H1 (cell line): Measurements from ENCODE around the gene PNRC2. TPM values are rescaled to one million over a fixed set of nuclear protein-coding genes. Genes with fewer than 3 reads are reported as not detected.

Source experiments
- CTCF ChIA-PET: fragments of 300-600 bp; sonication (Branson Sonifier 250); formaldehyde crosslinking; loops from one replicate; lab custom pipeline; 2021; ENCODE audit not compliant: partially characterized antibody; lab: Charles Lee
- POLR2A ChIA-PET: fragments of 300-600 bp; sonication (Branson Sonifier 250); formaldehyde crosslinking; loops from one replicate; lab custom pipeline; 2021; ENCODE audit warnings: inconsistent platforms; ENCODE audit not compliant: partially characterized antibody; lab: Charles Lee
- DNase-seq, 2 experiments: peaks; one replicate each; pipeline versions ENCODE4 v3.0.0 to v3.0.0-alpha.2; 2010 to 2022; ENCODE audit warnings: low spot score in 2 of 2, low read depth in 1 of 2, mixed read lengths in 1 of 2
- FAIRE-seq: peaks from 2 replicates; lab custom pipeline; 2011; peaks lifted over from hg19 to GRCh38; lab: Jason Lieb, UNC
- H2AFZ ChIP-seq: 2 replicates; pipeline ENCODE4 v1.8.1; 2012; ENCODE audit warnings: low read length, inconsistent platforms
- H2AK5ac ChIP-seq: 2 replicates; pipeline ENCODE4 v1.6.1; 2013; ENCODE audit warnings: low read depth, low read length
- H2BK120ac ChIP-seq: replicated peaks from 2 replicates; pipeline ENCODE3; 2013; ENCODE audit warnings: low read depth, low read length, inconsistent platforms
- H2BK12ac ChIP-seq: 2 replicates; pipeline ENCODE4 v1.6.1; 2013; ENCODE audit warnings: low read depth, low read length
- H2BK15ac ChIP-seq: 2 replicates; pipeline ENCODE4 v1.6.1; 2013; ENCODE audit warnings: low read length
- H2BK20ac ChIP-seq: 2 replicates; pipeline ENCODE4 v1.6.1; 2013; ENCODE audit warnings: low read length
- H2BK5ac ChIP-seq: 2 replicates; pipeline ENCODE4 v1.6.1; 2013; ENCODE audit warnings: low read depth, low read length
- H3K14ac ChIP-seq: 2 replicates; pipeline ENCODE4 v1.6.1; 2013; ENCODE audit warnings: inconsistent platforms; ENCODE audit not compliant: insufficient read length
- H3K18ac ChIP-seq: 2 replicates; pipeline ENCODE4 v1.6.1; 2013; ENCODE audit warnings: low read length; ENCODE audit errors: extremely low read depth
- H3K23ac ChIP-seq: 2 replicates; pipeline ENCODE4 v1.6.1; 2013; ENCODE audit warnings: inconsistent platforms; ENCODE audit not compliant: insufficient read length
- H3K23me2 ChIP-seq: 2 replicates; pipeline ENCODE4 v1.6.1; 2013; ENCODE audit warnings: low read depth, low read length
- H3K27ac ChIP-seq: 2 replicates; pipeline ENCODE4 v1.6.1; 2011; ENCODE audit warnings: low read depth, low read length, inconsistent platforms
- H3K27me3 ChIP-seq, 4 experiments: replicated peaks in 1 of 4; 1 replicate in 1 of 4; 2 replicates in 3 of 4; pipeline versions ENCODE4 v1.6.1 to v1.8.1; 2011 to 2013; ENCODE audit warnings: low read length in 3 of 4, mild to moderate bottlenecking in 3 of 4, inconsistent platforms in 2 of 4, mixed read lengths in 2 of 4, moderate library complexity in 1 of 4; ENCODE audit not compliant: control insufficient read depth in 3 of 4, insufficient read depth in 3 of 4; ENCODE audit errors: extremely low read depth in 1 of 4
- H3K36me3 ChIP-seq, 4 experiments: 2 replicates each; pipeline versions ENCODE4 v1.6.1 to v1.8.1; 2011 to 2013; ENCODE audit warnings: mild to moderate bottlenecking in 4 of 4, low read length in 3 of 4, moderate library complexity in 2 of 4, control low read depth in 1 of 4, inconsistent platforms in 1 of 4; ENCODE audit not compliant: insufficient read depth in 4 of 4, control insufficient read depth in 2 of 4
- H3K4ac ChIP-seq: replicated peaks from 2 replicates; pipeline ENCODE3; 2013; ENCODE audit warnings: low read length, low read depth, mixed read lengths, inconsistent platforms; ENCODE audit not compliant: insufficient read length
- H3K4me1 ChIP-seq, 4 experiments: replicated peaks in 1 of 4; 1 replicate in 1 of 4; 2 replicates in 3 of 4; pipeline versions ENCODE4 v1.6.1 to v1.8.1; 2011 to 2013; ENCODE audit warnings: low read length in 3 of 4, inconsistent platforms in 2 of 4, mixed read lengths in 1 of 4; ENCODE audit not compliant: insufficient read depth in 4 of 4, control insufficient read depth in 3 of 4
- H3K4me2 ChIP-seq, 2 experiments: 2 replicates each; pipeline versions ENCODE4 v1.6.1 to v1.8.1; 2011 to 2013; ENCODE audit warnings: low read depth in 2 of 2, low read length in 2 of 2, control low read depth in 1 of 2, inconsistent platforms in 1 of 2, mild to moderate bottlenecking in 1 of 2; ENCODE audit not compliant: insufficient read depth in 1 of 2
- H3K4me3 ChIP-seq, 4 experiments: fragments of 200-600, 300-600 bp in 1 of 4; sonication (generic), shearing (Covaris generic), sonication (Bioruptor Twin) in 1 of 4; 2 replicates each; pipeline versions ENCODE4 v1.5.1 to v1.8.1; 2011 to 2016; ENCODE audit warnings: low read length in 4 of 4, low read depth in 3 of 4, control low read depth in 2 of 4, inconsistent platforms in 2 of 4, mild to moderate bottlenecking in 2 of 4, mixed read lengths in 1 of 4, moderate library complexity in 1 of 4; ENCODE audit not compliant: insufficient read depth in 2 of 4; ENCODE audit errors: extremely low read depth in 1 of 4
- H3K56ac ChIP-seq: replicated peaks from 2 replicates; pipeline ENCODE3; 2013; ENCODE audit warnings: low read depth, mild to moderate bottlenecking, mixed read lengths, low read length, inconsistent platforms; ENCODE audit not compliant: insufficient read length
- H3K79me1 ChIP-seq: 2 replicates; pipeline ENCODE4 v1.6.1; 2013; ENCODE audit warnings: low read depth, low read length, control low read depth
- H3K79me2 ChIP-seq, 2 experiments: 2 replicates each; pipeline versions ENCODE4 v1.6.1 to v1.8.1; 2012 to 2013; ENCODE audit warnings: low read length in 2 of 2, mild to moderate bottlenecking in 2 of 2, inconsistent platforms in 1 of 2; ENCODE audit not compliant: insufficient read depth in 2 of 2, control insufficient read depth in 1 of 2
- H3K9ac ChIP-seq, 4 experiments: replicated peaks in 1 of 4; 1 replicate in 1 of 4; 2 replicates in 3 of 4; pipeline versions ENCODE4 v1.6.1 to v1.8.1; 2011 to 2013; ENCODE audit warnings: low read depth in 3 of 4, low read length in 3 of 4, control low read depth in 2 of 4, mild to moderate bottlenecking in 2 of 4, moderate library complexity in 2 of 4, inconsistent platforms in 1 of 4; ENCODE audit errors: extremely low read depth in 1 of 4
- H3K9me3 ChIP-seq, 2 experiments: 2 replicates each; pipeline versions ENCODE4 v1.6.1 to v1.8.1; 2012 to 2013; ENCODE audit warnings: mild to moderate bottlenecking in 2 of 2, moderate library complexity in 2 of 2, control low read depth in 1 of 2, inconsistent platforms in 1 of 2, low read depth in 1 of 2, low read length in 1 of 2, mixed read lengths in 1 of 2; ENCODE audit not compliant: insufficient read depth in 2 of 2
- H4K20me1 ChIP-seq, 2 experiments: replicated peaks in 1 of 2; 2 replicates each; pipeline versions ENCODE3 to v1.8.1; 2011 to 2013; ENCODE audit warnings: inconsistent platforms in 2 of 2, low read length in 2 of 2, mild to moderate bottlenecking in 1 of 2; ENCODE audit not compliant: insufficient read depth in 2 of 2, control insufficient read depth in 1 of 2
- H4K5ac ChIP-seq: 2 replicates; pipeline ENCODE4 v1.6.1; 2013; ENCODE audit warnings: low read length, low read depth, mixed read lengths, inconsistent platforms; ENCODE audit not compliant: insufficient read length
- H4K8ac ChIP-seq: 2 replicates; pipeline ENCODE4 v1.8.0; 2013; ENCODE audit warnings: mild to moderate bottlenecking, moderate library complexity, low read length, inconsistent platforms; ENCODE audit not compliant: insufficient read depth; ENCODE audit errors: extremely low read depth
- H4K91ac ChIP-seq: replicated peaks from 2 replicates; pipeline ENCODE3; 2013; ENCODE audit warnings: low read length, mixed read lengths, inconsistent platforms; ENCODE audit not compliant: insufficient read length
- POLR2AphosphoS5 ChIP-seq: IDR thresholded peaks from 2 replicates; pipeline ENCODE4 v1.6.1; 2011; ENCODE audit warnings: low read depth, low read length
- SP1 ChIP-seq: IDR thresholded peaks from 2 replicates; pipeline ENCODE4 v1.6.1; 2011; ENCODE audit warnings: low read depth, low read length
- TEAD4 ChIP-seq: IDR thresholded peaks from 2 replicates; pipeline ENCODE4 v1.6.1; 2012; ENCODE audit warnings: low read depth, low read length, inconsistent platforms, mixed read lengths
- whole genome bisulfite sequencing, 2 experiments: shearing (Covaris generic) in 1 of 2; methylation state at CpG; one replicate each; pipeline versions ENCODE4 v1.1.6 to v1.1.7; 2013 to 2015; ENCODE audit warnings: low lambda C conversion rate in 2 of 2, mixed read lengths in 2 of 2, inconsistent platforms in 1 of 2, low coverage in 1 of 2, missing lambda C conversion rate in 1 of 2; ENCODE audit not compliant: insufficient replicate concordance in 2 of 2, insufficient coverage in 1 of 2, insufficient read length in 1 of 2; ENCODE audit errors: extremely low coverage in 1 of 2, missing lambda C conversion rate in 1 of 2; 5-methylcytosine and 5-hydroxymethylcytosine counted together
- polyA plus RNA-seq, 7 experiments: library from polyadenylated mRNA; depleted of rRNA in 3 of 7; stranded (reverse) in 5 of 7; unstranded in 2 of 7; fragments of >200 nt in 5 of 7; fragments of 200-250 nt in 2 of 7; gene quantifications; 1 replicate in 5 of 7; 2 replicates in 1 of 7; 4 replicates in 1 of 7; pipeline versions ENCODE4 v1.2.1 to v1.2.3, GENCODE V29; 2011 to 2013; ENCODE audit warnings: missing spikeins in 2 of 7, mixed read lengths in 2 of 7
- total RNA-seq: library from RNA; stranded (reverse); fragmentation: NEBNext Ultra II Directional; extraction: Animal tissue kit (Norgen Biotek cat#: 25700); gene quantifications from 2 replicates; pipeline ENCODE4 v1.2.1, GENCODE V29; 2021

PNRC2 gene
- total and polyA plus RNA-seq, 2 of the 8 experiments (the other 6 are each of a cell fraction or from before 2014, with no cell fraction given) = 57.5 to 147 TPM

GRCh38 chr1:23977187-23977853, 17.7 kb downstream of the PNRC2 start:
- peak overlapping the region in 1 of 4 experiments; percentile 46; a peak in 1 of 7 replicates for H3K9ac ChIP-seq
- H3K27me3 ChIP-seq = no peaks in the 10 kb centered on the region
- peaks cover 4 to 10% (median 6%) of the 10 kb centered on the region in 4 experiments for H3K4me1 ChIP-seq
- H3K23ac ChIP-seq = no peak overlapping the region
- peaks cover 22 to 26% of the 10 kb centered on the region in 2 experiments for H4K20me1 ChIP-seq
- no peak overlapping the region for H3K27ac ChIP-seq
- H3K23me2 ChIP-seq = peaks cover 4% of the 10 kb centered on the region
- H2AK5ac ChIP-seq = no peak overlapping the region
- no peak overlapping the region for H4K5ac ChIP-seq
- H2BK20ac ChIP-seq = no peak overlapping the region
- H3K9me3 ChIP-seq = no peaks in the 10 kb centered on the region
- H3K56ac ChIP-seq = no peak overlapping the region
- POLR2A ChIA-PET = interaction anchor here (0.5 to 12.7 kb wide), 6 partner anchors 16 to 188 kb away, joined by 3 to 267 read pairs (median 4); partner anchors contain the start of gene PNRC2
- TF ChIP-seq POLR2AphosphoS5 (peak; percentile 38), TEAD4 (no peak), SP1 (no peak)
- no peak overlapping the region for H4K91ac ChIP-seq
- FAIRE-seq (no peak), DNase-seq (no peak)
- H2AFZ ChIP-seq = no peak overlapping the region
- H3K4me3 ChIP-seq = peak overlapping the region in 1 of 4 experiments; percentile 89; a peak in 2 of 8 replicates
- H3K79me1 ChIP-seq = no peaks in the 10 kb centered on the region
- no peak overlapping the region for H2BK5ac ChIP-seq
- H4K8ac ChIP-seq = no peak overlapping the region
- peaks cover 52 to 77% of the 10 kb centered on the region in 2 experiments for H3K79me2 ChIP-seq
- no peak overlapping the region for H3K14ac ChIP-seq
- H2BK12ac ChIP-seq = no peak overlapping the region
- H2BK15ac ChIP-seq = no peak overlapping the region
- 90% methylated on average over 4 of the region's 4 CpGs; no CpG with 5 or more reads in 1 of the 2 experiments for WGBS, 2 experiments
- CTCF ChIA-PET = interaction anchor here (1.4 kb wide), 1 partner anchor 168 kb away, joined by 3 read pairs; no protein-coding TSS in a partner anchor
- H3K18ac ChIP-seq = no peak overlapping the region
- peaks cover 3 to 65% (median 30%) of the 10 kb centered on the region in 4 experiments; a peak in 7 of 8 replicates for H3K36me3 ChIP-seq
- H3K4me2 ChIP-seq = peak overlapping the region; percentile 8 to 72; a peak in 2 of 4 replicates
- no peak overlapping the region for H3K4ac ChIP-seq
- H2BK120ac ChIP-seq = no peak overlapping the region
